Measurements from ENCODE around the gene MAP3K12.

MAP3K12 gene

GRCh38 chr12:53536962-53537361 lies 37.7 kb upstream of the MAP3K12 start:
- Histone ChIP-seq H3K4me1 (ENCODE audit: low read depth, poor library complexity, severe bottlenecking) (no peaks in the 10 kb centered on the region), H2AFZ (ENCODE audit: low read depth) (no peak overlapping the region), H3K4me2 (no peak overlapping the region), H3K27ac (no peak overlapping the region), H4K20me1 (ENCODE audit: insufficient read depth) (no peaks in the 10 kb centered on the region), H3K79me2 (ENCODE audit: insufficient read depth, low read depth) (no peaks in the 10 kb centered on the region), H3K36me3 (ENCODE audit: insufficient read depth) (no peaks in the 10 kb centered on the region), H3K9ac (no peak overlapping the region), H3K4me3 (IDR thresholded peaks at IDR 0.05; ENCODE audit: insufficient read depth, low read depth, low read length) (no peak overlapping the region), H3K27me3 (ENCODE audit: insufficient read depth, low read depth) (no peaks in the 10 kb centered on the region)
- no peak for TF ChIP-seq CTCF (conservative IDR thresholded peaks at IDR 0.05; ENCODE audit: low read depth, low read length)

GRCh38 chr12:53533471-53533870 lies 34.2 kb upstream of the MAP3K12 start:
- Histone ChIP-seq H3K4me2 (no peak overlapping the region), H3K9ac (no peak overlapping the region), H3K4me3 (IDR thresholded peaks at IDR 0.05; ENCODE audit: insufficient read depth, low read depth, low read length) (no peak overlapping the region), H2AFZ (ENCODE audit: low read depth) (no peak overlapping the region), H3K27ac (no peak overlapping the region), H3K27me3 (ENCODE audit: insufficient read depth, low read depth) (no peaks in the 10 kb centered on the region), H3K79me2 (ENCODE audit: insufficient read depth, low read depth) (no peaks in the 10 kb centered on the region), H3K4me1 (ENCODE audit: low read depth, poor library complexity, severe bottlenecking) (no peaks in the 10 kb centered on the region), H4K20me1 (ENCODE audit: insufficient read depth) (no peaks in the 10 kb centered on the region), H3K36me3 (ENCODE audit: insufficient read depth) (no peaks in the 10 kb centered on the region; the same call in 1 of the 2 replicates)
- TF ChIP-seq CTCF (conservative IDR thresholded peaks at IDR 0.05; ENCODE audit: low read depth, low read length), result no peak

GRCh38 chr12:53532524-53533445 lies 33.5 kb upstream of the MAP3K12 start:
- TF ChIP-seq CTCF (conservative IDR thresholded peaks at IDR 0.05; ENCODE audit: low read depth, low read length), result no peak
- Histone ChIP-seq H2AFZ (ENCODE audit: low read depth) (no peak overlapping the region), H3K36me3 (ENCODE audit: insufficient read depth) (no peaks in the 10 kb centered on the region; the same call in 1 of the 2 replicates), H4K20me1 (ENCODE audit: insufficient read depth) (no peaks in the 10 kb centered on the region), H3K4me3 (IDR thresholded peaks at IDR 0.05; ENCODE audit: insufficient read depth, low read depth, low read length) (no peak overlapping the region), H3K27me3 (ENCODE audit: insufficient read depth, low read depth) (no peaks in the 10 kb centered on the region), H3K27ac (no peak overlapping the region), H3K79me2 (ENCODE audit: insufficient read depth, low read depth) (no peaks in the 10 kb centered on the region), H3K4me2 (no peak overlapping the region), H3K9ac (no peak overlapping the region), H3K4me1 (ENCODE audit: low read depth, poor library complexity, severe bottlenecking) (no peaks in the 10 kb centered on the region)

GRCh38 chr12:53532021-53532420 lies 32.8 kb upstream of the MAP3K12 start:
- no peak overlapping the region for H3K9ac ChIP-seq
- no peak for TF ChIP-seq CTCF (conservative IDR thresholded peaks at IDR 0.05; ENCODE audit: low read depth, low read length)
- no peaks in the 10 kb centered on the region for H3K27me3 ChIP-seq (ENCODE audit: insufficient read depth, low read depth)
- no peak overlapping the region for H3K4me3 ChIP-seq (IDR thresholded peaks at IDR 0.05; ENCODE audit: insufficient read depth, low read depth, low read length)
- H4K20me1 ChIP-seq (ENCODE audit: insufficient read depth), result no peaks in the 10 kb centered on the region
- no peak overlapping the region for H3K27ac ChIP-seq
- no peak overlapping the region for H2AFZ ChIP-seq (ENCODE audit: low read depth)
- H3K4me2 ChIP-seq, result no peak overlapping the region
- no peaks in the 10 kb centered on the region for H3K79me2 ChIP-seq (ENCODE audit: insufficient read depth, low read depth)
- H3K4me1 ChIP-seq (ENCODE audit: low read depth, poor library complexity, severe bottlenecking), result no peaks in the 10 kb centered on the region
- H3K36me3 ChIP-seq (ENCODE audit: insufficient read depth), result no peaks in the 10 kb centered on the region; the same call in 1 of the 2 replicates

Measured in KMS-11 (cell line).